Small intestine (tissue), 7 donors: ENCODE results near the gene PDILT. TPM values are rescaled to one million over a fixed set of nuclear protein-coding genes. Genes with fewer than 3 reads are reported as not detected.

ENCODE experiments used
- DNase-seq, 2 donors: peaks; one replicate each; pipeline versions ENCODE4 v3.0.0 to v3.0.0-alpha.2; 2013
- FAIRE-seq: peaks from 2 replicates; lab custom pipeline; 2012; peaks lifted over from hg19 to GRCh38; lab: Jason Lieb, UNC
- H3K27ac ChIP-seq, 3 donors: one replicate each; pipeline ENCODE4 v1.5.1; 2013; ENCODE audit warnings: low read length in 2 of 3, mild to moderate bottlenecking in 2 of 3, control low read depth in 1 of 3, inconsistent platforms in 1 of 3, low read depth in 1 of 3, moderate library complexity in 1 of 3
- H3K27me3 ChIP-seq, 3 donors: one replicate each; pipeline ENCODE4 v1.6.1; 2013; ENCODE audit warnings: low read length in 3 of 3, inconsistent platforms in 1 of 3; ENCODE audit not compliant: control insufficient read depth in 3 of 3, insufficient read depth in 3 of 3
- H3K36me3 ChIP-seq, 3 donors: one replicate each; pipeline ENCODE4 v1.6.1; 2013; ENCODE audit warnings: low read length in 3 of 3, inconsistent platforms in 1 of 3, low read depth in 1 of 3, mild to moderate bottlenecking in 1 of 3, moderate library complexity in 1 of 3; ENCODE audit not compliant: control insufficient read depth in 3 of 3, insufficient read depth in 2 of 3
- H3K4me1 ChIP-seq, 3 donors: one replicate each; pipeline ENCODE4 v1.6.1; 2013; ENCODE audit warnings: low read length in 2 of 3, inconsistent platforms in 1 of 3, low read depth in 1 of 3, mild to moderate bottlenecking in 1 of 3, moderate library complexity in 1 of 3; ENCODE audit not compliant: control insufficient read depth in 3 of 3, insufficient read depth in 2 of 3
- H3K4me3 ChIP-seq, 3 donors: one replicate each; pipeline ENCODE4 v1.5.1; 2013; ENCODE audit warnings: low read length in 3 of 3, control low read depth in 1 of 3, inconsistent platforms in 1 of 3, low read depth in 1 of 3, mild to moderate bottlenecking in 1 of 3, moderate library complexity in 1 of 3
- H3K9me3 ChIP-seq, 2 donors: one replicate each; pipeline ENCODE4 v1.6.1; 2013; ENCODE audit warnings: low read depth in 1 of 2, low read length in 1 of 2; ENCODE audit not compliant: control insufficient read depth in 2 of 2, insufficient read depth in 1 of 2
- WGBS, 3 donors: extraction: QIAGEN DNeasy Blood & Tissue Kit; methylation state at CpG; one replicate each; pipeline ENCODE4 v1.1.7; 2013; 5-methylcytosine and 5-hydroxymethylcytosine counted together
- polyA plus RNA-seq, 4 donors: library from polyadenylated mRNA; stranded (reverse) in 3 of 4; unstranded in 1 of 4; fragments of 200-250 nt in 3 of 4; fragments of 120-200 nt in 1 of 4; gene quantifications; one replicate each; pipeline versions ENCODE4 v1.2.1 to v1.2.3, GENCODE V29; 2013
- donor health status: healthy with polysubstance abuse.
- donor health status: control.
- donor health status: control.
- donor health status: Bipolar disorder and iron deficiency.
- donor health status: healthy.

Gene PDILT
- polyA plus RNA-seq, 4 donors: 0.19 TPM; not detected in 3

DNA sequence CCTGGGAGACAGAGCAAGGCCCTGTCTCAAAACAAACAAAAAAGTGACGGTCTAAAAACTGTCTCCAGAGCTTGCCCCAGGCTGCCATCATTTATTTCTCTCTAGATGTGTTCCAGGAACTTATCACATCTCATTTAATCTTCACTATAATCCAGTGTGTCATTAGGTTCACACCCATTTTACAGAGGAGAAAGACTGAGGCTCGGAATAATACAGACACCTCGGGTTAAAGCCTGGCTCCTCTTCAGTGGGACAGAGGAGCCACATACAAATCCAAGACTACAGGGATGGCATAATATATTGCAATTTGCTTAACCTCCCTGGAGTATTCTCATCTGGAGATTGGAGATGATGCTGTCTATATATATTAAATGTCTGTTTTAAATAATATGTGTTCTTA is 5.9 kb downstream of the PDILT start:
- WGBS, 3 donors: 76 to 89% (median 78%) methylated on average over 3 of the region's 3 CpGs
- Histone ChIP-seq H3K36me3 (no peaks in the 10 kb centered on the region), H3K27ac (no peak overlapping the region), H3K9me3 (no peaks in the 10 kb centered on the region), H3K4me3 (no peak overlapping the region), H3K27me3 (no peaks in the 10 kb centered on the region), H3K4me1 (peaks cover 0 to 37% (median 0%) of the 10 kb centered on the region in 3 donors)
- FAIRE-seq: no peak
- no peak for DNase-seq

DNA sequence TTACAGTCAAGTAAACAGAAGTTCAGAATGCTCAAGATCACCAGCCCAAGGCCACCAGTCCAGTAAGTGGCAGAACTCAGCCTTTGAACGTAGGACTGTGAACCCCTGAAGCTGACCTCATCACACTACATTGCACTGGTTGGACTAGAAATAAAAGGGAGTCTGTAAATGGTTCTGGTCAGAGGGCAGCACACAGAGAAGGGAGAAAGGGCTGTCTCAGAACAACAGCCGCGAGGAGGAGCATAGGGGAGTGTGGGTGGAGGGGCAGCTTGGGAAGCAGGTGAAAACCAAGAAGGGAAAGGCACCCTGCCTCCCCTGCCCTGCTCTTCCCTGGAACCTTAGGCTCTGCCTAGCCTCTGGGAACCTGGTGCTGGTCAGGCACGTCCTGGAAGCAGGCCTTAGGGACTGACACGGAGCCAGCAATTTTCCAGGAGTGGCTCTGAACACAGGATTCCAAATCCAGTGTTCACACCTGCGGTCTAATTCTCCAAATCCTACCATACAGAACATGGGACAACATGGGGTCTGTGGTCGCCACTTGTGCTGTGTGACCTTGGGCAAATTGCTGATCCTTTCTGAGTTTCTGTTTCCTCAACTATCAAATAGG is 7.0 kb downstream of the PDILT start:
- peak overlapping the region in 1 of 3 donors; percentile 55 for H3K27ac ChIP-seq
- WGBS, 3 donors: 41 to 74% (median 57%) methylated on average over 7 of the region's 7 CpGs
- H3K4me3 ChIP-seq: no peak overlapping the region

DNA sequence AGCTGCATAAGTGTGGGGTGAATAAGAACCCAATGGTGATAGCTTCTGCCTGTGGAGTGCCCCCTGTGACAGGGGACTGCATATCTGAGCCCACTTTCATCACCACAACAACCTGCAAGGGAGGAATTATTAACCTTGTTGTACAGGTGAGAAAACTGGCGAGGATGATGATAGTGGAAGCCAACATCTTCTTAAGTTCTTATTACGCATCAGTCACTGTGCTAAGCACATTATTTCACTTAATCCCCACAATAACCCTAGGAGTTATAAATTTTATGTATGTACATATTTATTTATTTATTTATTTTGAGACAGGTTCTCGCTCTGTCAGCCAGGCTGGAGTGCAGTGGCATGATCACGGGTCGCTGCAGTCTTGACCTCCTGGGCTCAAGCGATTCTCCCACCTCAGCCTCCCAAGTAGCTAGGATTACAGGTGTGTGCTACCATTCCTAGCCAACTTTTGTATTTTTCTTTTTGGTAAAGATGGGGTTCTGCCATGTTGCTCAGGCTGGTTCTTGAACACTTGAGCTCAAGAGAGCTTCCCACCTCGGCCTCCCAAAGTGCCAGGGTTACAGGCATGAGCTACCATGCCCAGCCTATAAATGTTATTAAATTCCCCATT is 7.6 kb downstream of the PDILT start:
- H3K27ac ChIP-seq: peak overlapping the region in 1 of 3 donors; percentile 23
- 95 to 99% (median 96%) methylated on average over 7 of the region's 7 CpGs for WGBS, 3 donors
- FAIRE-seq: no peak

More for the DNA sequence above, 7.0 kb downstream of the PDILT start:
- Histone ChIP-seq H3K27me3 (no peaks in the 10 kb centered on the region), H3K36me3 (no peaks in the 10 kb centered on the region), H3K4me1 (peaks cover 0 to 40% (median 0%) of the 10 kb centered on the region in 3 donors), H3K9me3 (no peaks in the 10 kb centered on the region)
- FAIRE-seq (no peak), DNase-seq (peak; percentile 32 to 71)

GRCh38 chr16:20395946-20396345 is 8.6 kb downstream of the PDILT start:
- Histone ChIP-seq H3K36me3 (no peaks in the 10 kb centered on the region), H3K4me1 (peaks cover 0 to 34% (median 0%) of the 10 kb centered on the region in 3 donors), H3K9me3 (no peaks in the 10 kb centered on the region), H3K27me3 (no peaks in the 10 kb centered on the region), H3K4me3 (no peak overlapping the region), H3K27ac (no peak overlapping the region)
- 79 to 81% (median 80%) methylated on average over 2 of the region's 2 CpGs for WGBS, 3 donors
- DNase-seq (peak in 1 of 2 donors; percentile 52), FAIRE-seq (no peak)

More for the DNA sequence above, 7.6 kb downstream of the PDILT start:
- DNase-seq: no peak
- H3K4me1 ChIP-seq: peaks cover 0 to 40% (median 0%) of the 10 kb centered on the region in 3 donors
- no peak overlapping the region for H3K4me3 ChIP-seq
- H3K36me3 ChIP-seq: no peaks in the 10 kb centered on the region
- no peaks in the 10 kb centered on the region for H3K27me3 ChIP-seq
- no peaks in the 10 kb centered on the region for H3K9me3 ChIP-seq

GRCh38 chr16:20393801-20394577 is 10.5 kb downstream of the PDILT start:
- FAIRE-seq (no peak), DNase-seq (peak; percentile 19 to 52)
- Histone ChIP-seq H3K27ac (peak overlapping the region in 2 of 3 donors; percentile 26 to 58), H3K36me3 (no peaks in the 10 kb centered on the region), H3K4me3 (no peak overlapping the region), H3K9me3 (no peaks in the 10 kb centered on the region), H3K27me3 (no peaks in the 10 kb centered on the region), H3K4me1 (peaks cover 0 to 32% (median 0%) of the 10 kb centered on the region in 3 donors)
- 12 to 33% (median 15%) methylated on average over 2 of the region's 2 CpGs for WGBS, 3 donors

- Histone ChIP-seq H3K27ac (no peak overlapping the region), H3K4me3 (no peak overlapping the region), H3K36me3 (no peaks in the 10 kb centered on the region), H3K27me3 (no peaks in the 10 kb centered on the region), H3K9me3 (no peaks in the 10 kb centered on the region), H3K4me1 (peaks cover 0 to 19% (median 2%) of the 10 kb centered on the region in 3 donors)
- no peak for FAIRE-seq
- WGBS, 3 donors: 91 to 92% (median 91%) methylated on average over 5 of the region's 5 CpGs
- DNase-seq: no peak
These were observed 13.5 kb downstream of the PDILT start for GRCh38 chr16:20391045-20391444.

DNA sequence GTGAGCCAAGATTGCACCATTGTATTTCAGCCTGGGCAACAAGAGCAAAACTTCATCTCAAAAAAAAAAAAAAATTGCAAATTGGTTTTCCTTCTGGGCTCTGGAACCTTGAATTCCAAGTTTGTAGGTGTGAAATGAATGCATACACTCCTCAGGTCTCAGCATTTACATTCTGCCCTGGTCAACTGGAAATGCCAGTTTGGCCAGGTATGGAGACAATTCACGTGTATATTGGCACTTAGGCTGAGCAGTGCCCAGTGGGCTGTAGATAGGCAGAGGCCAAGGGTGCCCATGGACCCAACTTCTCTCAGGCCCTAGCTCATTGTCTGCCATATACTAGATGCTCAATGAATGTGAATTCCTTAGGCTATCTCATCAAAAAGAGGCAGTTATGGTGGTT is 15.7 kb downstream of the PDILT start:
- no peak overlapping the region for H3K27ac ChIP-seq
- no peak for DNase-seq

DNA sequence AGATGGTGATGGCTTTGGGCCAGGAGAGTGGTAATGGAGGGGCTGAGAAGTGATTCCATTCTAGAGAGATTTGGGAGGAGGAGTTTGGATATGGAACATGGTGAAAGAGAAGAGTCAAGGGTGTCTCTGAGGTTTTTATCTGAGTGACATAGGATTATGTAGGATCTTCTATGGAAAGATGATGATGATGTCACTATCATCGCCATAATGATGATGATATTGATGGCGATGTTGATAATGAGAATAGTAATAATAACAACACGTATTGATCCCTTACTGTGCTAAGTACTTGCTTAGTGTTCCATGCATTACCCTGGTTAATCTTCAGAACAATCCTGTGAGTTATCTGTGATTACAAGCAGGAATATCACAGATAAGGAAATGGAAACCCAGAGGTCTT is 16.6 kb downstream of the PDILT start:
- Histone ChIP-seq H3K36me3 (no peaks in the 10 kb centered on the region), H3K27ac (no peak overlapping the region), H3K9me3 (no peaks in the 10 kb centered on the region), H3K27me3 (no peaks in the 10 kb centered on the region), H3K4me3 (no peak overlapping the region), H3K4me1 (peaks cover 0 to 7% (median 5%) of the 10 kb centered on the region in 3 donors)
- FAIRE-seq: no peak
- DNase-seq: no peak
- WGBS, 3 donors: 92 to 96% (median 92%) methylated on average over 3 of the region's 3 CpGs

More for the DNA sequence above, 15.7 kb downstream of the PDILT start:
- FAIRE-seq: no peak
- Histone ChIP-seq H3K4me3 (no peak overlapping the region), H3K27me3 (no peaks in the 10 kb centered on the region), H3K9me3 (no peaks in the 10 kb centered on the region), H3K36me3 (no peaks in the 10 kb centered on the region), H3K4me1 (peaks cover 0 to 12% (median 5%) of the 10 kb centered on the region in 3 donors)
- WGBS, 3 donors: 33 to 41% (median 35%) methylated on average over 1 of the region's 1 CpG
